Fibroblast of lung (primary cell): ENCODE results near the gene TSGA10IP. TPM values are rescaled to one million over a fixed set of nuclear protein-coding genes. Genes with fewer than 3 reads are reported as not detected.

Experiments
- DNase-seq, 2 donors: peaks; one replicate each; pipeline versions ENCODE4 v3.0.0 to v3.0.0-alpha.2; 2010; ENCODE audit warnings: low read depth in 2 of 2
- H2AFZ ChIP-seq: 2 replicates; pipeline ENCODE4 v1.5.1; 2012; ENCODE audit warnings: low read length, control low read depth, inconsistent platforms
- H3K27ac ChIP-seq: 2 replicates; pipeline ENCODE4 v1.5.1; 2011; ENCODE audit warnings: low read length, control low read depth; ENCODE audit not compliant: insufficient read depth
- H3K27me3 ChIP-seq: 2 replicates; pipeline ENCODE4 v1.5.1; 2011; ENCODE audit warnings: mild to moderate bottlenecking, low read length; ENCODE audit not compliant: control insufficient read depth, insufficient read depth
- H3K36me3 ChIP-seq: 2 replicates; pipeline ENCODE4 v1.5.1; 2011; ENCODE audit warnings: low read length; ENCODE audit not compliant: control insufficient read depth, insufficient read depth
- H3K4me1 ChIP-seq: 2 replicates; pipeline ENCODE4 v1.5.1; 2011; ENCODE audit warnings: low read length; ENCODE audit not compliant: control insufficient read depth, insufficient read depth; ENCODE audit errors: extremely low read depth
- H3K4me2 ChIP-seq: 2 replicates; pipeline ENCODE4 v1.5.1; 2011; ENCODE audit warnings: low read length, control low read depth; ENCODE audit not compliant: insufficient read depth; ENCODE audit errors: extremely low read depth
- H3K4me3 ChIP-seq, 4 experiments: fragments of 200-600 bp in 1 of 4; sonication (generic) in 1 of 4; replicated peaks in 1 of 4; 2 replicates each; pipeline ENCODE4 v1.5.1; 2011 to 2016; ENCODE audit warnings: low read length in 4 of 4, low read depth in 3 of 4, mild to moderate bottlenecking in 3 of 4, control low read depth in 2 of 4, inconsistent platforms in 1 of 4, mixed read lengths in 1 of 4; ENCODE audit not compliant: insufficient read depth in 1 of 4; ENCODE audit errors: control extremely low read depth in 1 of 4
- H3K79me2 ChIP-seq: 2 replicates; pipeline ENCODE4 v1.5.1; 2012; ENCODE audit warnings: mild to moderate bottlenecking, low read length, inconsistent platforms; ENCODE audit not compliant: control insufficient read depth, insufficient read depth
- H3K9ac ChIP-seq: 2 replicates; pipeline ENCODE4 v1.5.1; 2011; ENCODE audit warnings: mild to moderate bottlenecking, low read length, control low read depth; ENCODE audit not compliant: insufficient read depth
- H3K9me3 ChIP-seq: 2 replicates; pipeline ENCODE4 v1.5.1; 2012; ENCODE audit warnings: low read depth, low read length; ENCODE audit not compliant: control insufficient read depth, insufficient read depth
- H4K20me1 ChIP-seq: 2 replicates; pipeline ENCODE4 v1.5.1; 2011; ENCODE audit warnings: low read length; ENCODE audit not compliant: control insufficient read depth, insufficient read depth; ENCODE audit errors: extremely low read depth
- EZH2 ChIP-seq: IDR thresholded peaks from 2 replicates; pipeline ENCODE4 v1.5.1; 2012; ENCODE audit warnings: low read length, control low read depth, mild to moderate bottlenecking; ENCODE audit errors: missing control alignments
- polyA plus RNA-seq, 2 donors: library from polyadenylated mRNA; depleted of rRNA in 1 of 2; stranded (reverse) in 1 of 2; unstranded in 1 of 2; fragments of >200 nt; gene quantifications; 2 replicates each; pipeline ENCODE4 v1.2.1, GENCODE V29; 2011 to 2012; ENCODE audit warnings: missing spikeins in 1 of 2
- total RNA-seq: library from RNA; depleted of rRNA; stranded (reverse); fragments of >200 nt; gene quantifications from 2 replicates; pipeline ENCODE4 v1.2.1, GENCODE V29; 2014
- TF ChIP-seq, protein P1 (sequence below), 2 donors: IDR thresholded peaks in 1 of 2; conservative IDR thresholded peaks in 1 of 2; 1 replicate in 1 of 2; 2 replicates in 1 of 2; pipeline ENCODE4 v1.5.1; 2011 to 2012; ENCODE audit warnings: low read length in 2 of 2, control low read depth in 1 of 2, inconsistent platforms in 1 of 2, low read depth in 1 of 2, mild to moderate bottlenecking in 1 of 2

Gene TSGA10IP
- total and polyA plus RNA-seq, 2 donors (not counting 1 experiment from before 2014, with no cell fraction given) = 0.17 TPM; not detected in 1

DNA sequence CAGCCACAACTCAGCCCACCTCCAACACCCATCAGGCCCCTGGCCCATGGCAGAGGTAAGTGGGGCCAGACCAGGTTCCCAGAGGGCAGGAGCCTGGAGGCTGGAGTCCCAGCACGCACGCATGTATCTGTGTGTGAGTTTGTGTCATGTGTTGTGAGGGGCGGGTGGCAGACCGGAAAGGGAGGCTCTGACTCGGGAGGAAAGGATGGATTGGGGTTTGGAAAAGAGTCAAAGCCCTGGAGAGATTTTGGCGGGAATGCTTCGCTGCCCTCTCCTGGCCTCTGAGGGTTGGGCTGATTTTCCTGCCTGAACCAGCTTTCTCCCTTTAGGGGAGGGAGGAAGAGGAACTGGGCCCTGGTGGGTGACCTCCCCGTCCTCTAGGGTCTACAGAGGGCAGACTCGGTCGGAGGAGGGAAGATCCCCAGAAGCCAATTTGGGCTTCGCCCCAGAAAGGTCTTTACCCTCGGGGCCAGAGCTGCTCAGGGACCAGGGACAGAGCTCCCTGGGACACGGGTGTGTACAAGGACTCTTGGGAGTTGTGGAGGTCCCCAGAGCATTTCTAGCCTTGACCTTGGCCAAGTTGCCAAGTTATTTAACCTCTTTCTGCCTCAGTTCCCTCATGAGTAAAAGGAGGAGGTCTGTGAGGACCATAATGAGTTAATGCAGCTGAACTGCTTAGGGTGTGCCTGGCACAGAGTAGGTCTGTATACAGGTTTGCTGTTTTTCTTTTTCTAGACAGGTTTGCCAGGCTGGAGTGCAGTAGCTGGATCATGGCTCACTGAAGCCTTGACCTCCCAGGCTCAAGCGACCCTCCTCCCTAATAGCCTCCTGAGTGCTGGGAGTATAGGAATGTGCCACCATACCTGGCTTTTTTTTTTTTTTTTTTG lies 33.4 kb upstream of the TSGA10IP start:
- H2AFZ ChIP-seq = no peak overlapping the region
- peak overlapping the region; percentile 45 for H3K9ac ChIP-seq
- H3K4me3 ChIP-seq = no peak overlapping the region

GRCh38 chr11:65912845-65913244 lies 32.4 kb upstream of the TSGA10IP start:
- Histone ChIP-seq H3K27ac (peak overlapping the region; percentile 99), H3K4me3 (no peak overlapping the region), H3K79me2 (peaks cover 39% of the 10 kb centered on the region), H3K9ac (peak overlapping the region; percentile 45), H2AFZ (no peak overlapping the region), H3K9me3 (no peaks in the 10 kb centered on the region), H3K27me3 (no peaks in the 10 kb centered on the region), H4K20me1 (no peaks in the 10 kb centered on the region), H3K36me3 (peaks cover 8% of the 10 kb centered on the region), H3K4me2 (peak overlapping the region; percentile 36), H3K4me1 (peaks cover 61% of the 10 kb centered on the region)
- DNase-seq = peak; percentile 47 to 75
- no peak for TF ChIP-seq EZH2
- TF ChIP-seq, protein P1, sequence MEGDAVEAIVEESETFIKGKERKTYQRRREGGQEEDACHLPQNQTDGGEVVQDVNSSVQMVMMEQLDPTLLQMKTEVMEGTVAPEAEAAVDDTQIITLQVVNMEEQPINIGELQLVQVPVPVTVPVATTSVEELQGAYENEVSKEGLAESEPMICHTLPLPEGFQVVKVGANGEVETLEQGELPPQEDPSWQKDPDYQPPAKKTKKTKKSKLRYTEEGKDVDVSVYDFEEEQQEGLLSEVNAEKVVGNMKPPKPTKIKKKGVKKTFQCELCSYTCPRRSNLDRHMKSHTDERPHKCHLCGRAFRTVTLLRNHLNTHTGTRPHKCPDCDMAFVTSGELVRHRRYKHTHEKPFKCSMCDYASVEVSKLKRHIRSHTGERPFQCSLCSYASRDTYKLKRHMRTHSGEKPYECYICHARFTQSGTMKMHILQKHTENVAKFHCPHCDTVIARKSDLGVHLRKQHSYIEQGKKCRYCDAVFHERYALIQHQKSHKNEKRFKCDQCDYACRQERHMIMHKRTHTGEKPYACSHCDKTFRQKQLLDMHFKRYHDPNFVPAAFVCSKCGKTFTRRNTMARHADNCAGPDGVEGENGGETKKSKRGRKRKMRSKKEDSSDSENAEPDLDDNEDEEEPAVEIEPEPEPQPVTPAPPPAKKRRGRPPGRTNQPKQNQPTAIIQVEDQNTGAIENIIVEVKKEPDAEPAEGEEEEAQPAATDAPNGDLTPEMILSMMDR (conservative IDR thresholded peaks at IDR 0.05 in 1 of 2, IDR thresholded peaks at IDR 0.05 in 1 of 2; ENCODE audit: low read depth in 1 of 2, low read length in 2 of 2) = no peak

More for the DNA sequence above, 33.4 kb upstream of the TSGA10IP start:
- peak; percentile 73 to 84 for DNase-seq
- peaks cover 52% of the 10 kb centered on the region for H3K4me1 ChIP-seq
- H3K4me2 ChIP-seq = peak overlapping the region; percentile 8
- peak overlapping the region; percentile 99 for H3K27ac ChIP-seq
- peaks cover 30% of the 10 kb centered on the region for H3K79me2 ChIP-seq
- no peaks in the 10 kb centered on the region for H3K9me3 ChIP-seq
- no peak for TF ChIP-seq EZH2
- TF ChIP-seq, protein P1 (conservative IDR thresholded peaks at IDR 0.05 in 1 of 2, IDR thresholded peaks at IDR 0.05 in 1 of 2; ENCODE audit: low read depth in 1 of 2, low read length in 2 of 2) = peak in 1 of 2 donors; percentile 25
- H3K36me3 ChIP-seq = peaks cover 3% of the 10 kb centered on the region
- H3K27me3 ChIP-seq = no peaks in the 10 kb centered on the region
- H4K20me1 ChIP-seq = no peaks in the 10 kb centered on the region

- Histone ChIP-seq H3K79me2 (peaks cover 57% of the 10 kb centered on the region), H4K20me1 (no peaks in the 10 kb centered on the region), H3K27me3 (no peaks in the 10 kb centered on the region), H3K9me3 (no peaks in the 10 kb centered on the region), H3K9ac (peak overlapping the region; percentile 52), H3K4me1 (peaks cover 59% of the 10 kb centered on the region), H3K27ac (peak overlapping the region; percentile 99), H3K4me2 (peak overlapping the region; percentile 46), H2AFZ (no peak overlapping the region), H3K4me3 (peak overlapping the region in 1 of 4 experiments; percentile 14), H3K36me3 (peaks cover 8% of the 10 kb centered on the region)
- peak in 1 of 2 donors; percentile 17 for DNase-seq
- TF ChIP-seq, protein P1 (conservative IDR thresholded peaks at IDR 0.05 in 1 of 2, IDR thresholded peaks at IDR 0.05 in 1 of 2; ENCODE audit: low read depth in 1 of 2, low read length in 2 of 2) = no peak
- no peak for TF ChIP-seq EZH2
Observed at GRCh38 chr11:65915101-65915820, 30.0 kb upstream of the TSGA10IP start.
